Cardiac ventricle fibroblast (primary cell): Measurements from ENCODE around the gene SCN11A. TPM values are rescaled to one million over a fixed set of nuclear protein-coding genes. Genes with fewer than 3 reads are reported as not detected.

Experiments used
- total RNA-seq: library from RNA; depleted of rRNA; stranded (reverse); fragments of >200 nt; gene quantifications from 2 replicates; pipeline ENCODE4 v1.2.3, GENCODE V29; 2015

The SCN11A gene
- total RNA-seq = 0.12 and 0.15 TPM in 2 replicates

DNA sequence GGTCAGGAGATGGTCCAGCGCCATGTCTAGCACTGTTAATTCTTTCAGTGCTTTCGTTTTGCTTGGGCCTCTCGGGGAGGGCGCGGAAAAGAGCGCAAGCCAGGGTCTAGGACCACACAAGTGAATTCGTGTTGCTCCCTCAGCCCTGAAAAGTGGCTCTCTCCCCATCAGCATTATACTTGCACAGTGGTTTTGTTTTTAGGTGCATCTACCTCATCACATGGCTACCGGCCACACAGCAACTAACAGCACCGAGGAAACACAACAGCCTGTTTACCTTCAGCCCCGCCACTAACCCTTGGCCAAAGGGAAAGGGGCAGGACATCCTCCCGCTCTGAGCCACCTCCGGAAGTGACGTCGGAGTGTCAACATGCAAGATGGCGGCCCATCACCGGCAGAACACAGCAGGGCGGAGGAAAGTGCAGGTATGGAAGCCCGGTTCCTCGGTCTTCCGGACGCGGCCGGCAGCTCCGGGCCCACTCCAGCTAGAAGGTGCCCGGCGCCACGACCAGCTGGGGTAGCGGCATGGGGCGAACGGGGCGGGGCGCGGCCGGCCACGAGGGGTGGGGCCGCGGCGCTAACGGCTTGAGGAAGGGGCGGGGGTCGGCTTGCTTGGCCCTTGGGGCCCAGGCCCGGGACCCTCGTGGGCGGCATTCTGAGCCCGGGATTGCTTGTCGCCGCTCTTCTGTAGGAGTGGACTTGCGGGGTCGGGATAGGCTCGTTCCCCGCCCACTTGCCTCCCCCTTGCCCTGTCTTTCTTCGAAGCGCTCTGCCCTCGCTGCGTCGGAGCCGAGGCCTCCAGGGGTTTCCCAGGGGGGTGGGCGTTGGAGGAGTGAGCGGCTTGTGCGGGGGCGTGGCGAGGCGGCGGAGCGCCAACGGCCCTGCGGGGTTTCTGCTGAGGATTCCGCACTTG, at the start of gene SCN11A, which contains the start of gene WDR48:
SCN11A (minus strand) TSS at position 296 of the 913 bp plus-strand sequence. CDS start 101,582 bp downstream, outside the sequence.
WDR48 (plus strand) TSS at position 368 of the 913 bp plus-strand sequence; CDS start at position 378, 10 bp downstream.

Other genes starting within 250 kb of the SCN11A start
- gene SCN10A, start 235.7 kb downstream of the SCN11A start, total RNA-seq = not detected in 2 replicates
- gene WDR48, start 72 bp upstream of the SCN11A start, total RNA-seq = 17.3 and 18.8 TPM in 2 replicates
- 29.5 and 33.7 TPM in 2 replicates for gene GORASP1, start 55.7 kb upstream of the SCN11A start, total RNA-seq
- gene TTC21A, start 55.7 kb upstream of the SCN11A start, total RNA-seq = 0.64 and 1.3 TPM in 2 replicates
- gene CSRNP1, start 101.6 kb upstream of the SCN11A start, total RNA-seq = 2.3 and 2.4 TPM in 2 replicates
- gene XIRP1, start 140.7 kb upstream of the SCN11A start, total RNA-seq = not detected in 2 replicates
- gene CX3CR1, start 228.1 kb upstream of the SCN11A start, total RNA-seq = not detected in 2 replicates